B cell (primary cell): ENCODE measurements around the gene MYL12A. TPM values are rescaled to one million over a fixed set of nuclear protein-coding genes. Genes with fewer than 3 reads are reported as not detected.
A peak's percentile ranks its signal among the peaks of the same experiment; 100 is the strongest.

Source experiments
- ATAC-seq: fragments of 200-7000 bp; cut with Tn5 transposase; one replicate; pipeline ENCODE4 v1.10.0; 2021; ENCODE audit warnings: low read depth, mild to moderate bottlenecking, moderate number of reproducible peaks, moderate library complexity
- CTCF ChIA-PET: fragments of 350-600 bp; sonication (Branson Sonifier 250); formaldehyde crosslinking; loops from one replicate; lab custom pipeline; 2021; ENCODE audit warnings: antibody characterized with exemption, inconsistent platforms; lab: Charles Lee
- POLR2A ChIA-PET: fragments of 350-600 bp; sonication (Branson Sonifier 250); formaldehyde crosslinking; loops from one replicate; lab custom pipeline; 2021; ENCODE audit warnings: antibody characterized with exemption; lab: Charles Lee
- DNase-seq: peaks from one replicate; pipeline ENCODE4 v3.0.0; 2013
- H2AFZ ChIP-seq: 2 replicates; pipeline ENCODE4 v1.6.1; 2012; ENCODE audit warnings: mild to moderate bottlenecking, low read depth, low read length; ENCODE audit not compliant: insufficient read depth, poor library complexity, severe bottlenecking
- H3K27ac ChIP-seq, 2 donors: 1 replicate in 1 of 2; 2 replicates in 1 of 2; pipeline ENCODE4 v1.5.1; 2012 to 2013; ENCODE audit warnings: low read length in 2 of 2, mild to moderate bottlenecking in 2 of 2, moderate library complexity in 1 of 2
- H3K27me3 ChIP-seq, 4 experiments: fragments of 200-600 bp in 1 of 4; sonication (generic) in 1 of 4; replicated peaks in 1 of 4; 1 replicate in 2 of 4; 2 replicates in 2 of 4; pipeline versions ENCODE4 v1.6.1 to v1.7.0; 2013 to 2016; ENCODE audit warnings: low read length in 3 of 4, mild to moderate bottlenecking in 2 of 4, mixed read lengths in 1 of 4, moderate library complexity in 1 of 4; ENCODE audit not compliant: insufficient read depth in 4 of 4, control insufficient read depth in 3 of 4; ENCODE audit errors: control extremely low read depth in 1 of 4
- H3K36me3 ChIP-seq, 2 experiments: replicated peaks in 1 of 2; 1 replicate in 1 of 2; 2 replicates in 1 of 2; pipeline versions ENCODE4 v1.6.1 to v1.7.1; 2013; ENCODE audit warnings: low read length in 1 of 2; ENCODE audit not compliant: insufficient read depth in 2 of 2, control insufficient read depth in 1 of 2; ENCODE audit errors: control extremely low read depth in 1 of 2, extremely low read depth in 1 of 2
- H3K4me1 ChIP-seq, 2 donors: fragments of 200-600 bp in 1 of 2; sonication (generic) in 1 of 2; 1 replicate in 1 of 2; 2 replicates in 1 of 2; pipeline versions ENCODE4 v1.5.1 to v1.6.1; 2013 to 2017; ENCODE audit warnings: low read length in 2 of 2; ENCODE audit not compliant: control insufficient read depth in 2 of 2, insufficient read depth in 2 of 2
- H3K4me2 ChIP-seq: replicated peaks from 2 replicates; pipeline ENCODE3; 2012; ENCODE audit warnings: mild to moderate bottlenecking, low read depth, low read length; ENCODE audit not compliant: poor library complexity, severe bottlenecking
- H3K4me3 ChIP-seq, 5 experiments: fragments of 200-600 bp in 1 of 5; sonication (generic) in 1 of 5; 1 replicate in 3 of 5; 2 replicates in 2 of 5; pipeline versions ENCODE4 v1.5.1 to v1.7.0; 2011 to 2016; ENCODE audit warnings: low read length in 4 of 5, mild to moderate bottlenecking in 4 of 5, low read depth in 2 of 5, control low read depth in 1 of 5, moderate library complexity in 1 of 5; ENCODE audit not compliant: insufficient read depth in 1 of 5; ENCODE audit errors: control extremely low read depth in 1 of 5, extremely low read depth in 1 of 5
- H3K79me2 ChIP-seq: fragments of 200-600 bp; sonication (generic); one replicate; pipeline ENCODE4 v1.6.0; 2016; ENCODE audit warnings: low read length; ENCODE audit not compliant: control insufficient read depth, insufficient read depth
- H3K9ac ChIP-seq: fragments of 200-600 bp; sonication (generic); 2 replicates; pipeline ENCODE4 v1.6.1; 2017; ENCODE audit warnings: mild to moderate bottlenecking, low read length, moderate library complexity
- H3K9me3 ChIP-seq, 3 donors: one replicate each; pipeline versions ENCODE4 v1.6.1 to v1.7.1; 2013; ENCODE audit warnings: low read length in 2 of 3; ENCODE audit not compliant: control insufficient read depth in 2 of 3, insufficient read depth in 1 of 3; ENCODE audit errors: control extremely low read depth in 1 of 3
- H4K20me1 ChIP-seq: 2 replicates; pipeline ENCODE4 v1.6.0; 2012; ENCODE audit warnings: mild to moderate bottlenecking, low read length; ENCODE audit not compliant: insufficient read depth, control insufficient read depth, poor library complexity, severe bottlenecking
- H3K27ac Mint-ChIP-seq: one replicate; pipeline ENCODE4 v1.8.0; 2021; ENCODE audit warnings: mixed read lengths
- H3K27me3 Mint-ChIP-seq: one replicate; pipeline ENCODE4 v1.8.0; 2021; ENCODE audit warnings: mixed read lengths
- H3K4me1 Mint-ChIP-seq: one replicate; pipeline ENCODE4 v1.8.0; 2021; ENCODE audit warnings: mixed read lengths
- H3K4me3 Mint-ChIP-seq: one replicate; pipeline ENCODE4 v1.8.0; 2021; ENCODE audit warnings: mixed read lengths
- H3K9me3 Mint-ChIP-seq: one replicate; pipeline ENCODE4 v1.8.0; 2022; ENCODE audit warnings: mixed read lengths; ENCODE audit not compliant: insufficient read depth
- EZH2 ChIP-seq: IDR thresholded peaks from 2 replicates; pipeline ENCODE4 v1.6.1; 2012; ENCODE audit warnings: borderline replicate concordance, low read depth, mild to moderate bottlenecking, moderate library complexity, low read length; ENCODE audit not compliant: insufficient read depth, poor library complexity, severe bottlenecking
- WGBS: methylation state at CpG from one replicate; pipeline ENCODE4 v1.1.5; 2013; ENCODE audit warnings: missing lambda C conversion rate; ENCODE audit not compliant: insufficient coverage; 5-methylcytosine and 5-hydroxymethylcytosine counted together
- intact Hi-C: fragments of 100-400 bp; cut with micrococcal nuclease; formaldehyde crosslinking; loops from one replicate; pipeline ENCODE4 v1.10.0; 2022
- polyA plus RNA-seq: library from polyadenylated mRNA; depleted of rRNA; stranded (reverse); fragments of >200 nt; gene quantifications from 2 replicates; pipeline ENCODE4 v1.2.3, GENCODE V29; 2012
- total RNA-seq, 2 donors: library from RNA; stranded (reverse); fragments of 120-200 nt in 1 of 2; gene quantifications; 1 replicate in 1 of 2; 2 replicates in 1 of 2; pipeline versions ENCODE4 v1.2.3 to v1.2.4, GENCODE V29; 2013 to 2022
- TF ChIP-seq, protein P1 (sequence below): fragments of 200-600 bp; IDR thresholded peaks from one replicate; pipeline ENCODE4 v1.8.0; 2022; ENCODE audit warnings: antibody characterized with exemption, mild to moderate bottlenecking

MYL12A gene
- total and polyA plus RNA-seq, 2 donors (not counting 1 experiment from before 2014, with no cell fraction given): 276 to 281 TPM

DNA sequence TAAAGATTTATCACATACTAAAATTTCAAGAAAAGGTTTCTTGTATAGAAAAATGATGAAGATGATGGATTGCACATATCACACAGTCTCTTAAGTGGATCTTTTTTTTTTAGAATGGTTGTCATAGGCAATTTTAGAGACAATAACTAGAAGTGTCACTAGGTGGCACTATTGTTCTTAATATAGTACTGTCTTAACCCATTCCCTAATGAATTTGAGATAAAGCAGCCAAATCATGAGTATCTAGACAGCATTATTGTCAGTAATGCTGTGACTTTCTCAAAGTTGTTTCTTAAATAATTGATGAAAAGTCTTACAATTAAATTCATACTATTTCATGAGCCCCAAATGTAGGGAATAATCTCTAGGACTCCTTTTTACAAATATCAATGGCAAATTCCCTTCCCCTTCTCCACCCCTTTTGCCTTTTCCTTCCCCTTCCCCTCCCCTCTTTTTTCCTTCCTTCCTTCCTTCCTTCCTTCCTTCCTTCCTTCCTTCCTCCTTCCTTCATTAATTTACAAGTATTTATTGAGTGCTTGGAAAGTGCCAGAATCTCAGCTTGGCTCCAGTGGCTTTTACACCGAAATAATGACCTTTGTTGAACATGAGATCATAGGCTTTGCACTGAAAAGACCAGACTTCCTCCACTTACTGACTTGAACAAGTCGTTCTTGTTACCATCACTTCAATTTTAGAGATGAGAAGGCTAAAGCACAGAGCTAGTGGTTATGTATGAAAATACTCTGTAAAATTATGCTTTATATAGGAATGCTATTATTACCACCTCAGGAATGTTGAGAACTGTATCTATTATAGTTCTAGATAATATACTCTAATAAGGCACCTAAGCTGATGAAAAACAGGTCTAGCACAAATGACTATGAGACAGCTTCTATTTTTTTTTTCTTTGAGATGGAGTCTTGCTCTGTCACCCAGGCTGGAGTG lies 34.1 kb downstream of the MYL12A start:
- Histone ChIP-seq H3K4me3 (no peak overlapping the region), H3K36me3 (peaks cover 0 to 7% of the 10 kb centered on the region in 2 experiments), H2AFZ (no peak overlapping the region), H3K9ac (no peak overlapping the region), H3K27me3 (no peaks in the 10 kb centered on the region), H3K9me3 (peaks cover 1 to 9% (median 8%) of the 10 kb centered on the region in 3 donors), H3K27ac (no peak overlapping the region), H4K20me1 (no peaks in the 10 kb centered on the region), H3K79me2 (no peaks in the 10 kb centered on the region), H3K4me1 (peaks cover 22 to 27% of the 10 kb centered on the region in 2 donors), H3K4me2 (no peak overlapping the region)
- DNase-seq (peak; percentile 85), ATAC-seq (peak; percentile 48)
- no peaks in the 10 kb centered on the region for H3K27me3 Mint-ChIP-seq
- no peaks in the 10 kb centered on the region for H3K9me3 Mint-ChIP-seq
- ChIA-PET CTCF (interaction anchor here (0.6 to 15.0 kb wide), 25 partner anchors 10 to 713 kb away, joined by 3 to 430 read pairs (median 4); no protein-coding TSS in a partner anchor), POLR2A (interaction anchor here (1.1 kb wide), 1 partner anchor 385 kb away, joined by 3 read pairs; no protein-coding TSS in a partner anchor)
- H3K4me3 Mint-ChIP-seq: no peak overlapping the region
- peaks cover 29% of the 10 kb centered on the region for H3K4me1 Mint-ChIP-seq
- 100% methylated on average over 1 of the region's 2 CpGs for WGBS
- TF ChIP-seq, protein P1, sequence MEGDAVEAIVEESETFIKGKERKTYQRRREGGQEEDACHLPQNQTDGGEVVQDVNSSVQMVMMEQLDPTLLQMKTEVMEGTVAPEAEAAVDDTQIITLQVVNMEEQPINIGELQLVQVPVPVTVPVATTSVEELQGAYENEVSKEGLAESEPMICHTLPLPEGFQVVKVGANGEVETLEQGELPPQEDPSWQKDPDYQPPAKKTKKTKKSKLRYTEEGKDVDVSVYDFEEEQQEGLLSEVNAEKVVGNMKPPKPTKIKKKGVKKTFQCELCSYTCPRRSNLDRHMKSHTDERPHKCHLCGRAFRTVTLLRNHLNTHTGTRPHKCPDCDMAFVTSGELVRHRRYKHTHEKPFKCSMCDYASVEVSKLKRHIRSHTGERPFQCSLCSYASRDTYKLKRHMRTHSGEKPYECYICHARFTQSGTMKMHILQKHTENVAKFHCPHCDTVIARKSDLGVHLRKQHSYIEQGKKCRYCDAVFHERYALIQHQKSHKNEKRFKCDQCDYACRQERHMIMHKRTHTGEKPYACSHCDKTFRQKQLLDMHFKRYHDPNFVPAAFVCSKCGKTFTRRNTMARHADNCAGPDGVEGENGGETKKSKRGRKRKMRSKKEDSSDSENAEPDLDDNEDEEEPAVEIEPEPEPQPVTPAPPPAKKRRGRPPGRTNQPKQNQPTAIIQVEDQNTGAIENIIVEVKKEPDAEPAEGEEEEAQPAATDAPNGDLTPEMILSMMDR: peak; percentile 89
- no peak for TF ChIP-seq EZH2
- intact Hi-C loops: loop anchor here (1.0 to 5.0 kb wide), 7 partner anchors 16 to 713 kb away; no protein-coding TSS in a partner anchor
- no peak overlapping the region for H3K27ac Mint-ChIP-seq
